GM10266 (cell line): ENCODE data around the gene EXOC4.

Source experiments
- DNase-seq: peaks from one replicate; pipeline ENCODE4 v3.0.0; 2012; ENCODE audit errors: extremely low spot score
- CTCF ChIP-seq: IDR thresholded peaks from 2 replicates; pipeline ENCODE4 v1.5.1; 2012; ENCODE audit warnings: mild to moderate bottlenecking, low read depth; ENCODE audit not compliant: control insufficient read depth, insufficient read depth; ENCODE audit errors: missing control alignments

The EXOC4 gene

DNA sequence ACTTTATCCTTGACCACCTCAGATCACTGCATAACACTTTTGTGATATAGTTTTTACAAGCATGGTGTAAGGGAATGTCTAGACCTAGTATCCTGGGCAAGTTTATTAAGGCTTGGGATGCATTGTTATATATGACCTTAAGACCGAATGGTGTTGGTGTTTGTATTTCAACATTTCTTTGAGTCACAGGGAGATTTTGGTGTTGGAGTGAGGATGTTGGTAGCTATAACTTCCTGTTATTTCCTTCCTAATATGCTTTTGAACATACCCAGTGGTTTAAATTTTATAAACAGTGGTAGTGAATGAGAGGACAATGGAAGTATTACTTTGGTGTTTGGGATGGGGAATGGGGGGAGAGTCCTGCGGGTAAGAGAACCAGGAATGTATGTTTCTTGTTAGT, 2.6 kb downstream of the EXOC4 start:
- TF ChIP-seq CTCF, result no peak
- no peak for DNase-seq

- TF ChIP-seq CTCF, result no peak
- DNase-seq, result no peak
These were observed 5.3 kb downstream of the EXOC4 start for GRCh38 chr7:133258174-133258573.

GRCh38 chr7:133265821-133266220, 12.9 kb downstream of the EXOC4 start:
- no peak for DNase-seq
- no peak for TF ChIP-seq CTCF

DNA sequence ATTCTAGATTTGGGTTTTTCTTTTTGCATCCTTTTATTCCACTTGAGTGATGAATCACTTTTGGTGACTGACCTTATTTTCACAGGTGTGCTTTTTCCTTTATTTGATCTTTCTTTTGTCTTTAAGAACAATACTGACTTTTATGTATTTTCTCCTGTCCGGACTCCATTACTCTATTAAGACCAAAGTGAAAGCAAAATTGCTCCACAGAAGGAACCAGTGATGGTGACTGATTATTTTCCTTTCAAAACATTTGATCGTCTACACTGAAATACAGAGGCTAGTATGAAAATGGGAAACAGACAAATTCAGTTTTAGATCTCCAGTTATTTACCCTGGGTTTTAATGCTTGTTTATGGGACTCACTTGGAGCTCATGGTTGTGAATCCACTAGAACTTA, 15.5 kb downstream of the EXOC4 start:
- no peak for TF ChIP-seq CTCF
- no peak for DNase-seq

DNA sequence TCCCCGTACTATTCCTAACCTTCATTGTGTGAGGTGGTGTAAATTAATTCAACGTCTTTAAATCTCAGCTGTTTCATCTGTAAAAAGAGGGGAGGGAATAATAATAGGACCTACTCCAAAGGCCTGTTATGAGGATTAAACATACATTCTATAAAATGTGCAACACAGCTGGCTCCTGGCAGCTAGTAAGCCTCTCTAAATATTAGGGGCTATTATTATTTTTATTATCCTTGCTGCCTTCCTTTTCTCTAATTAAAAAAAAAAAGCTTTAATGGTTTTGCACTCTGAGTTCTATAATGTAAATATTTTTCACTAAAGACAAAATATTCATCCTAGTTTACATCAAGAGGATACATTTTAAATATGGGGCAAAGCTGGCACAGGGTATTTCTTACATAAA, 19.5 kb downstream of the EXOC4 start:
- no peak for TF ChIP-seq CTCF
- DNase-seq, result no peak

DNA sequence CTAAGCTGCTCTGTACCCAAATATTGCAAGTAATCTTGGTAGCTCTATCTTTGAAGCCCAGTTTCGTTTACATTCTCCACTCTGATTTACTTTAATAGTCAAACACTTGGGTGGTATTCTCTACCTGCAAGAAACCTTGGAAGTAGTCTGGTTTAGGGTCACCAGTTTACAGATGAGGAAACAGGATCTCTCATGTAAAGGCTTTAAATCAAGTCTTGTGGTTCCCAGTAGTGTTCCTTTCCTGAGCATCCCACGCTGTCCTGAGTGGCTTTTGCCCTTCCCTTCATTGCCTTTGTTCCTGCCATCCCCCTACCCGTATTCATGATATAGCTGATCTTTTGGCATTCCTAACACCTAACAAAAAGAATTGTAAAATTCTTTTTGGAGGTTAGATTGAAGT, 20.3 kb downstream of the EXOC4 start:
- no peak for DNase-seq
- no peak for TF ChIP-seq CTCF

DNA sequence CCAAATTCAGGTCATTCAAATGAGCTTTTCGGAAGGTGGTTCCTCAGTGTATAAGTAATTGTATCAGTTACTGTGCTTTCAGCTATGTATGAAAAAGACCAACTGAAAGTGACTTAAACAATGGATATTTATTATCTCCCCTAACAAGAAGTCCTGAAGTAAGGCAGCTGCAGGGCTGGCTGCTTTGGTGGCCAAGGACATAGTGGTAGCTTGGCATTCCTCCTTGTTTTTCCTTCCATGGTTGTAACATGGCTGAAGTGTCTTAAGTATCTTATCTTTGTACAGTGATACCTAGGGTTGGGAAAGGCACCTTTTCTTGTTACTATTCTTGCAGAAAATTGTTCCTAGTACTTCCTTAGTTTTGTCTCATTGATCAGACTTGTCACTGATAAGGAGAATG, 21.4 kb downstream of the EXOC4 start:
- TF ChIP-seq CTCF, result no peak
- no peak for DNase-seq
